ENCODE data around the gene GFAP.

Gene GFAP

DNA sequence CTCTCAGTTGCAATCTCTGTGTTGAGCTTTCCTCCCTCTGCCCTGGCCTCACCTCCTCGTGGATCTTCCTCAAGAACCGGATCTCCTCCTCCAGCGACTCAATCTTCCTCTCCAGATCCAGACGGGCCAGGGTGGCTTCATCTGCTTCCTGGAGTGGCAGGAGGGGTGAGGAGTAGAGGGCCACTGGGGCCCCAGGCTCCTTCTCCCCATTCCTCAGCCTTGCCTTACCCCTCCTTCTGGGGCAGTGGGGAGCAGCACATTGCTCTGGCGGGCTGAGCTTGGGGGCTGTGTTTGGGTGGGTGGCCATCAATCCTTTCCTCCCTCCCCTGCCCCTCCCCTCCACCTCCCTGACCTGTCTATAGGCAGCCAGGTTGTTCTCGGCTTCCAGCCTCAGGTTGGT is 1.6 kb downstream of the GFAP start:
- no peak for DNase-seq

DNA sequence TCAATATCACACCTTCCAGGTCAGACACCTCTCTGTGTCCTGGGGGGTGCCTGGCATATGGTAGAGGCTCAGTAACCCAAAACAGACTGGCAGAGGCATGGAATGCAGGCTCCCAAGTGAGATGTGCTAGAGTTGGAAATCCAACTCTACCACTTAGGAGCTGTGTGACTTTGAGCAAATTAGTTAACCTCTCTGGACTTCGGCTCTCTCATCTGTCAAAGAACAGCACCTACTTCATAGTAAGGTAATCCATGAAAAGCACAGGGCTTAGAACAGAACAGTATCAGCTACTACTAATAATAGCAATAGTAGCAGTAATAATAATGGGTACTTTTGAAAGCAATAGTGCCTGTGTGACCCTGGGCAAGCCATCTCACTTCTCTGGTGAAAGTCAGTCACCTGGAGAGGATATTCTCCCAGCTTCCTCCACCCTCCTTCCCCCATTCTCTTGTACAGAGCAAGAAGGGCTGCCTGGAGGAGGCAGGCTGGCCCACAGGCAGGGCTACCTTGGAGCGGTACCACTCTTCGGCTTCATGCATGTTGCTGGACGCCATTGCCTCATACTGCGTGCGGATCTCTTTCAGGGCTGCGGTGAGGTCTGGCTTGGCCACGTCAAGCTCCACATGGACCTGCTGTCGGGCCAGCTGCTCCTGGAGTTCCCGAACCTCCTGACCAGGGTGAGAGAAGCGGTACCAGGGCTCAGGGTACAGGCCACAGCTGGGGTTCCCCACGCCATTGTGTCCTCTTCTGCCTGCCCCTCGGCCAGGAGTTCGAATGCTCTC is 2.3 kb downstream of the GFAP start:
- no peak for DNase-seq

DNA sequence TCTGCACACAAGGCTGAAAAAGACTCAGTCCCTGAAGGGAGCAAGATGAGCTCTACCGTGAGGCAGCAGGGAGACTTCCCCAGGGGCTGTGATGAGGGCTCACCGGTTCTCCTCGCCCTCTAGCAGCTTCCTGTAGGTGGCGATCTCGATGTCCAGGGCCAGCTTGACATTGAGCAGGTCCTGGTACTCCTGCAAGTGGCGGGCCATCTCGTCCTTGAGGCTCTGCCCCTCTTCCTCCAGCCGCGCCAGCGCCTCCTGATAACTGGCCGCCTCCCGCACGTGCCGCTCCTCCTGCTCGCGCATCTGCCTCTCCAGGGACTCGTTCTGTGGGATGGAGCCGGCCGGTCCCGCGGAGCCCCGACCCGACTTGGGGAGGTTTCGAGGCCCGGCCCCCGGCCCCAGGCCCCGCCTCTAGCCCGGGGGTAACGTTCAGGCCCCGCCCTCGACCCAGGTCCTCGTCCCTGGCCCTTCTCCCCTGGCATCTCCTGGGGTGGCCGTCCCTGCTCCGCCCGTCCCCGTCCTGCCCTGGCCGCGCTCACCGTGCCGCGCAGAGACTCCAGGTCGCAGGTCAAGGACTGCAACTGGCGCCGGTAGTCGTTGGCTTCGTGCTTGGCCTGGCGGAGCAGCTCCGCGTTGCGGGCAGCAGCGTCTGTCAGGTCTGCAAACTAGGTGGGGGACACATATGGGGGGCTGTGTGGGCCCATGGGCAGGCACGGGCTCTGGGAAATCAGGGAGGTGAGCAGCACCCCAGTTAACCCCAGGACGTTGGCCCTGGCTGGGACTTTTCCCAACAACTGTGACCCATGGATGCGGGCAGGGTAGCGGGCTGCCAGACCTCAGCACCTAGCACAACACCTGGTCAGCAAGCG is 3.9 kb downstream of the GFAP start:
- DNase-seq: peak in 4 of 5 donors; percentile 20 to 60 (median 31)

DNA sequence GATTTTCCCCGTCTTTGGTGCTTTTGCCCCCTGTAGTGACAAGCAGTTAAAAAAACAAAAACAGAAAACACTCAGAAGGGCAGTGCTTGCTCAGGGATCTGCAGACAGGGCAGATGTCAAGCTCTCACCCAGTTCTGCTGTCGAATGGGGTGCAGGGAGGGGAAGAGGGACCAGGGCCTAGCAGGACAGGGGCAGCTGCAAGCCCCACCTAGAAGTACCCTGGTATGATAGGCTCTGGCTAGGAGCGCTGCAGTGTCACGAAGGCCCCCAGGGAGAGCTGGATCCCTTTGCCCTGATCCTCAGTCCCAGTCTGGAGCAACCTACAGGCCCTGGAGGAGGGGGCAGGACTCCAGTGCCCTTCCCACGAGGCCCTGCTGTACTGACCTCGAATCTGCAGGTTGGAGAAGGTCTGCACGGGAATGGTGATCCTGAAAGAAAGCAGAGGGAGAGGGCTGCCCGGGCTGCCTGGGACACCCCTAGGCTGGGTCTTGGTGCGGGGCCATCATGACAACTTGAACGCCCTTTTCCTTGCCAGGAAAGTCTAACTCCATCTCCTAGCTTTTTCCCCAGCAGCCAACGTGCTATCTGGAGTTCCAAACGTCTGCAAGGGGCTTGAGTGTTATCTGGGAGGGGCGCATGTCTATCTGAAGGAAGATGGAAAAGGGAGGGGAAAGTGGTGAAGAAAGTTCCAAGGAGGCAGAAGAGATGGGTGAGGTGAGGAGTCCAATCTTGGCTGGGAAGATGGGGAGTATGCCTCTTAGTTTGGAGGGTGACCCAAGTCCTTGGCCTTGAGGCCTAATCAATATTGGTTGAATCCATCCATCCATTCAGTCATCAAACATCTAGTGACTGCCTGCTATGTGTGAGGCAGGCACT is 4.8 kb downstream of the GFAP start:
- no peak for DNase-seq

DNA sequence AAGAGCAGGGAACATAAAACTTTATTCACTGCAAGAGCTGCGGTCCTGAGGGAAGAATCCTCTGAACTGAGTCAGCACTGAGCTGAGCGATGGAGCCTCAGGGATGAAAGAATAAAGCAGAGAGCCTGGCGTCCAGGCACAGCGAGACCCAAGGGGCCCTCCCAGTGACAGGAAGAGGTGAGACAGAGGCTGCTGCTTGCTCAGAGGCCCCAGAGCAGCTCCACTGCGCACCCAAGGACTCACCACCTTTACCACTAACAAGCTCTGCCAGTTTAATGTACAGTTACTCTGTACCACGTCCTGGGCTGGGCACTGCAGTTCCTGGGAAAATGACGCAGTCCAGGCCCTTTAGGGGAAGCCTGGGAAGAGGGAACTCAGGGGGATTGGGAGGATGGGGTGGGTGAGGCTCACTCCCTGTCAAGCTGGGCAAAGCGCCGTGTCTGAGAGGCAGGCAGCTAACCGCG is 5.6 kb downstream of the GFAP start:
- DNase-seq: no peak

DNA sequence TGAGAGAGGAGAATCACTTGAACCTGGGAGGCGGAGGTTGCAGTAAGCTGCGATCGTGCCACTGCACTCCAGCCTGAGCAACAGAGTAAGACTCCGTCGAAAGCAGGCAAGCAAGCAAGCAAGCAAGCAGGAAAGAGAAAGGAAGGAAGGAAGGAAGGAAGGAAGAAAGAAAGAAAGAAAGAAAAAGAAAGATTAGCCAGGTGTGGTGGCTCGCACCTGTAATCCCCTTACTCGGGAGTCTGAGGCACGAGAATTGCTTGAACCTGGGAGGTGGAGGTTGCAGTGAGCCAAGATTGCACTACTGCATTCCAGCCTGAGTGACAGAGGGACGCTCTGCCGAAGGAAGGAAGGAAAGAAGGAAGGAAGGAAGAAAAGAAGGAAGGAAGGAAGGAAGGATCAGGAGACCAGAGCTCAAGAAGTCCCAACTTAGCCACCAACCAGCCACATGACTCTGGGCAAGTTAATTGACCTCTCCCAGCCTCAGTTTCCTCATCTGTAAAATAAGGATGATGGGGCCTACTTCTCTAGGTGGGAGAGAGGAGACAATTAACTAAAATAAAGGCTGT is 6.5 kb downstream of the GFAP start:
- no peak for DNase-seq

DNA sequence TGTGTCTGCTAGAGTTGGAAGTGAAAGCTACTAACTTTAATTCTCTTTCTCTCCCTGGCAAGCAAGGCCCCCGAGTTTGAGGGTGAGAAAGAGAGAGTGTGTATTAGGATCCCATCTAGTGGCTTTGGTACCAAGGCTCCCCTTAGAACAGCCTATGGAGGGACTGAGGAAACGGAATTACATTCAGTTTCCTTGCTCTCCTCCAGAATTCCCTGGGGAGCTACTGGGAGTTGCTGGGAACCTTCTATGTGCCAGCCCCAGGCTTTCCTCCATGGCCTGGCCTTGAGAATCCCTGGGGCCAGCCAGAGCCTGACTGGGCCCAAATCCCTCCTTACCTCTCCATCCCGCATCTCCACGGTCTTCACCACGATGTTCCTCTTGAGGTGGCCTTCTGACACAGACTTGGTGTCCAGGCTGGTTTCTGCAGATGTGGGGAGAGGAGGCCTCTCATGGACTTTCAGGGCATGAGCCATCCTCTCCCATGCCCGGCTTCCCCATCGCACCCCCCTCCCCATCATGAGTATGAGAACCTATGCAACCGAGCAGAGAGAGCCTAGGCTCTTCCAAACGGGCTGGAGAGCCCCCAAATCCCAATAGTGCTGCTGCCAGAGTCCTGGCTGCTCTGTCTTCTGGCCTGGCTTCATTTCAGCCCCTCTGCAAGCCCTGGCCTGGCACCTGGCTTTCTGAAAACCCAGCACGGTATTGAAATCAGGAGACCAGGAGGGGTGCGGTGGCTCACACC is 7.4 kb downstream of the GFAP start:
- DNase-seq: no peak

DNA sequence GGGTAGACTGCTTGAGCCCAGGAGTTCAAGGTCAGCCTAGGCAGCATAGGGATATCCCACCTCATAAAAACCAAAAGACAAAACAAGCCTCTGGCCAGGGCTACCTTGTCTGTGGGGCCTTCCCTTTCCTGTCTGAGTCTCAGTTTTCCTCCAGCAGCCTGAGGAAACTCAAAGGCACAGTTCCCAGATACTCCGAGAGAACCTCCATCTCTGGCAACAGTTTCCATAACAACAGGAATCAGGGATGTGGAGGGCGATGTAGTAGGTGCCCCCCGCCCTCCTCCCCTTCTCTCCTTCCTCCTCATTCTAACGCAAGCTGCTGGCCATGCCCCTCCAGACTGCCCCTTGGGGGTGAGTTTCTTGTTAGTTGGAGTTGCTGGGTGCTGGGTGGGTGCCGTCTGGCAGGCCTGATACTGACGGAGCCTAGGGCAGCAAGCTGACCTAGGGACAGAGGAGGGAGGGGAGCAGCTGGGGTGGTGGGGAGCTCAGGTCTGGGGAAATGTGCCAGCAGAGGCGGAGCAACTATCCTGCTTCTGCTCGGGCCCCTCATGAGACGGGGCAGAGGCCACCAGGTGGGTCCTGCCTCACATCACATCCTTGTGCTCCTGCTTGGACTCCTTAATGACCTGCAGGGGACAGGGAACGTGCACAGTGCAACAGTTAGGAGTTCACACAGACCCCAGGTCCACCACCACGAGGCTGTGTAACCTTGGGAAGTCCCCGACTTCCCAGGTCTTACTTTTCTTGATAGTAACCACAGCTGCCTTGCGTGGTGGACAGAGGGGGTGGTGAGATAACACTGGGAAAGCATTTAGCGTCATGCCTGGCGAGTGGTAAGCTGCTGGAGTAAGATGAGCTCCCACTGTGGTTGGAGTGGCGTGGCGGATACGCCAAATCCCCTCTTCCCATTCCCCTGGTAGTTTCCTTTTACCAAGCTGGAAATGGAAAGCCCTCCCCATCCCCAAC is 8.3 kb downstream of the GFAP start:
- no peak for DNase-seq

DNA sequence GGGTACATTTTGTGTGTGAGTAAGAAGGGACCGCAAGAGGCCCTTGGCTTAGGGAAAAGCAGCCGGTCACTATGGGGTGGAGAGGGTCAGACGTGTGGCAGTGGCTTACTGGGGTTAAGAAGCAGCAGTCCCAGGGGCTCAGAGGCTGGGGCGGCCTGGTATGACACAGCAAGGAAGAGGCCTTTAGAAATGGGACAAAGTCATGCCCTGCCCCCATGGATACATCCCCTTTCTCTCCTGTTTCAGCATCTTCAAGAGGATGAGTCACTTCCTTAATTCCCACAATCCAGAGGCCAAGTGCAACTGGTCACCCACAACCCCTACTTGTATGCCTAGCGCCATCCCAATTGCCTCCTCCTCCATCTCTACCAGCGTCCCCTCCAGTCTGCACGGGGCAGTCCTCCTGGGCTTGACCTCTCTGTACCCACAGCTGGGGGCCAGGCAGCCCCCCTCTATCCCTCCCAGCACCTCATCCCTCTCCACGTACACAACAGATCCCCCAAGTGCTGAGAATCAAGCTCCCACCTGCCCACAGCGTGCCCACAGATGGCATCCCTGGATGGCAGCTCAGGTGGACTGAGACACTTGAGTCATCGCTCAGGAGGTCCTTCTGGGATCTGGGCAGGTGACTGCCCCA is 9.2 kb downstream of the GFAP start:
- DNase-seq: no peak

DNA sequence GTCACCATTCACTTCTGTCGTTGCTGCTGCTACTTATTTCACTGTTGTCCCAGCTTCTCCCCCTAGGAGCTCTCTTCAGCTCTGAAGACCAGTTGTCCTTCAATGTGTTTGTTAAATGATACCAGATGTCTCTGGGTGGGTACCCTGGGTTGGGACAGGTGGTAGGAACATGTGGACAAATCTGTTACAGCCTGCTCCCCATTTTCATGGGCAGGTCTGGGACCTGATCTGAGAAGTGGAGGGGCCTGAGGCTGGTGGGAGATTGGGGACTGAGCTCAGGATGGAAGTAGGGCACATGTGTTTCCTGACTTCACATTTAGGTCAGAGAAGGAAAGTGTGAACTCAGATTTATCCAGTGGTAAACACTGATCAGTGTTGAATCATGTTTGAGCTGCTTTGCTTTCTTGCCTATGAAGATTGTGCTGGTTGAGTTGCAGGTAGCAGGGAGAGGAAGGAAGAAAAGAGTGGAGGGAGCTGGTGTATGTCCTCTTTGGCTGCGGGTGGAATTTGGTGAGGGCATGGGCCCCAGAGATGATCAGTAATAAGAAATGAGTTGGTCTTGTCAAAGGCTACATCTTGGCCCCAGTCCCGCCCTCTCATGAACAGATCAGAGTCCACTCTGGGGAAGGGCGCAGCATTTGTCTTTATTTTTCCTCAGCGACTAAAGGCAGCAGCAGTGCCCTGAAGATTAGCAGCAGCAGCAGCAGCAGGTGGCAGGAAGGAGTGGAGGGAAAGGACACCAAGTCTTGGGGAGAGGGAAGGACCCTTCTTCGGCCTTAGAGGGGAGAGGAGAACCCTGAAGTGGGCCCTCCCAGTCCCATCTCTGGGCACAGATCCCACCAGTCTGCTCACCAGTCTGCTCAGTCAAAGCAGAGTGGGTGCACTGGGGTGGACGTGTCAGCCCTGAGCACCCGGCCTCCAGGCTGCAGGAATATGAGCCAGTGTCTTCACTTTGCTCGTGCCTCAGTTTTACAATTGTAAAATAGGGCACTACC is 10.0 kb downstream of the GFAP start:
- no peak for DNase-seq

DNA sequence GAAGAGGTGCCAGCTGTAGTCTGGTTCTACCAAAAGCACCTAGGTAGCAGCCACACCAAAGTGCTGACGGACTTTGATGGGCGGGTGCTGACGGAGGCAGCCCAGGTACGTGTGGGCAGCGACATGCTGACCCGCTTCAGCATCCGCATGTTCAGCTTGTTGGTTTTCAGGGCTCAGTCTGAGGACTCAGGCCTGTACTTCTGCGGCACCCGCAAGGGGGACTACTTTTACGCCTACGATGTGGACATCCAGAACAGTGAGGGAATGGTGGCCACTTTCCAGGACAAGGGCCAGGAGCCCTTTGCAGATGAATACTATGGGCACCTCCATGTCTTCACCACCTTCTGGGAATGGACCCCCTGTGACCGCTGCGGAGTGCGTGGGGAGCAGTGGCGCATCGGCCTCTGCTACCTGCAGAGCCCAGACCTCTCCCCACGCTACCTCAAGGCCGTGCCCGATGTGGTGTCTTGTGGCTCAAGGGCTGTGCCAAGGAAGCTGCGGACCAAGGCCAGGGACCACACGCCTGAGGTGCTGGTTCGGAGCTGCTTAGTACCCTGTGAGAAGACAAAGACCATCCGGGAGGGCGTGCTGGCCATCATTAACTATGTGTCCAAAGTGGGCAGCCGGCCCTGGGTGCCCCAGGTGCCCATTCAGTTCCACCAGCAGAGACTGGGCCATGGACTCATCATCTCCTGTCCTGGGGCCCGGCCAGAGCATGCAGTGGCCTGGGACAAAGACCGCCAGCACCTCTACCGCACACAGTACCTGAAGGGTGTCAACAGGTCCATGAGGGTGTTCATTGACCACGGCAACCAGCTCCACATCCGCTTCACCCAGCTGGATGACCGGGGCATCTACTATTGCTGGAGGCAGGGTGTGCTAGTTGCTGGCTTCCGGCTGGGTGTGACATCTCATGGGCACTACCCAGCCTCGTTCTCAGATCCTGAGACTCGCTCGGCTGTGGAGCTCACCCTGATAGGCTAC is 11.0 kb downstream of the GFAP start:
- DNase-seq: no peak

DNA sequence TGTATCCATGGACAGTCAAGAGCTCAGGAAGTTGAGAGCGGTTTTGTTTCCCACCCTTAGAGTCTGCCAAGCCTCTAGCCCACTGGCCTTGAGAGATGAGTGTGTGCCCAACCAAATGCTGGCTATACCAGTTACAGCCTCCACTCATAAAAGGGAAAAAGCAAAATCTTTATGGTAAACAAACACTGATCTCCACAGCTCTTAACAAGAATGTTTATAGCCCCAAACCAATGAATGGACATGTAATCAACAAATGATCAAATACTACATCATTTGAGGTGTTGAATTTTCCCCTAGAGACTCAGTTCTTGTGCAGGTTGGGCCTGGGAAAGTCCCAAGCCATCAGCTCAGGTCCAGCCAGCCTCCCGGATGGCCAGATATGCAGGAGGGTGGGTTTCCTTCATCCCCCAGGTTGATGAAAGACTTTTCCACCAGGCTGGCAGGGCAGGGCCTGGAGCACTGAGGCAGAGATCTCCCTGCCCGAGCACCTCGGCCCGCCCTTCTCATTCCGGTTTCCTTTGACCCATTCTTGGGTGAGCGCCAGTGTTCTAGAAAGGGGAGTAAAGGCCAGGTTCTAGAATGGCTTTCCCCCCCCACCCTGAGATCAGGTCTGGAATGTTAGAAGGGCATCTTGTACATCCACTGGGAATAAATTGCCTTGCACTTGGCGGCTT is 12.2 kb downstream of the GFAP start:
- DNase-seq: no peak

DNA sequence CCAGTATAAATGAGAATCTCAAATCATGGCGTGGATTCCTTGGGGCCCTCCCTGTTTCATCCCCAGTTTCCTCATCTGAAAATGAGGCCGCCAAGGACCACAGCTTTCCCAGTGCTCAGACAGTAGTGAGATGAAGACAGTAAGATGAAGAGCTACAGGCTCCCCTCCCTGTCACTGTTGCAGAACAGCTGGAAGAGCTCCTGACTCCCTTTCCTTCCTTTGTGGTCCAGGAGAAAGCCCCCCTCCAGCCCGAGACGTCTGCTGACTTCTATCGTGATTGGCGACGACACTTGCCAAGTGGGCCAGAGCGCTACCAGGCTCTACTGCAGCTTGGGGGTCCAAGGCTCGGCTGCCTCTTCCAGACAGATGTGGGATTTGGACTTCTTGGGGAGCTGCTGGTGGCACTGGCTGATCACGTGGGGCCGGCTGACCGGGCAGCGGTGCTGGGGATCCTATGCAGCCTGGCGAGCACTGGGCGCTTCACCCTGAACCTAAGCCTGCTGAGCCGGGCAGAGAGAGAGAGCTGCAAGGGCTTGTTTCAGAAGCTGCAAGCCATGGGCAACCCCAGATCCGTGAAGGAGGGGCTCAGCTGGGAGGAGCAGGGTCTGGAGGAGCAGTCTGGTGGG is 13.1 kb downstream of the GFAP start:
- no peak for DNase-seq

DNA sequence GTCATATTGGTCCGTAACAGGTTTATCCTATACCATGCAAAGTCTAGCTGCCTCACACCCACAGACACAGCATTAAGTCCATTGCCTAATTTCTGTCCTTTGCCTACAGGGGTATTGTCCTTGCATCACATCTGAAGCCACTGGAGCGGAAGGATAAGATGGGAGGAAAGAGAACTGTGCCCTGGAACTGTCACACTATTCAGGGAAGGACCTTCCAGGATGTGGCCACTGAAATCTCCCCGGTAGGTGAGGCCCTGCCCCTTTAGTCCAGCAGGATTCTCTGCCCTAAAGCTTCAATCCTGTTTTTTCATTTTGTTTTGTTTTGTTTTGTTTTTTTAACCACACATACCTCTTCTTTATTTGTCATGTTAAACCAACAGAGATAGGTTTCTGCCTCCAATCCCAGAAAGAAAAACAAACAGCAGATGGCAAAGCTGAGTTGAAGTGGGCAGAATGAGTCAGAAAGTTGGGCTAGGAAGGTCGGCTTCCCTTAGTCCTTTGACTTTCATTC is 13.8 kb downstream of the GFAP start:
- DNase-seq: no peak

DNA sequence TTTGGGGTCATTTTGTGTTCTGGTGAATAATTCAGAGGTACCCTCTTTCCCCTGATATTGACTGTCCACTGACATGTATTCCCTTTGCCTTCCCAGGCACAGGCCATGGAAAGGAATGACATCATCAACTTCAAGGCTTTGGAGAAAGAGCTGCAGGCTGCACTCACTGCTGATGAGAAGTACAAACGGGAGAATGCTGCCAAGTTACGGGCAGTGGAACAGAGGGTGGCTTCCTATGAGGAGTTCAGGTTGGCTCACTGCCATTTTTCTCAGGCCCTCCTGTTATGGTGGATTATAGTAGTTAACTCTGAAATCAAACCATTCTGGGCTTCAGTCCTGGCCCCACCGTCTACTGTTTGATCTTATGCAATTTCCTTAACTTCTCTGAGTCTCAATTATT is 14.4 kb downstream of the GFAP start:
- no peak for DNase-seq

Measured in T-helper 1 cell (primary cell).